Prostate gland (tissue), 2 donors: ENCODE data around the gene PXN. TPM values are rescaled to one million over a fixed set of nuclear protein-coding genes. Genes with fewer than 3 reads are reported as not detected.

Source experiments
- DNase-seq: peaks from one replicate; pipeline ENCODE4 v3.0.0-alpha.2; 2019; ENCODE audit warnings: low spot score
- H3K27ac ChIP-seq, 2 donors: fragments of 200-600 bp; sonication (generic); 2 replicates each; pipeline ENCODE4 v1.5.1; 2017 to 2019
- H3K27me3 ChIP-seq: fragments of 200-600 bp; sonication (generic); replicated peaks from 2 replicates; pipeline ENCODE4 v1.5.1; 2019; ENCODE audit not compliant: insufficient read depth
- H3K36me3 ChIP-seq, 2 donors: fragments of 200-600 bp; sonication (generic); 1 replicate in 1 of 2; 2 replicates in 1 of 2; pipeline versions ENCODE4 v1.5.1 to v1.8.1; 2017 to 2019
- H3K4me1 ChIP-seq: fragments of 200-600 bp; sonication (generic); replicated peaks from 2 replicates; pipeline ENCODE4 v1.5.1; 2019
- H3K4me3 ChIP-seq, 2 donors: fragments of 200-600 bp; sonication (generic); 2 replicates each; pipeline ENCODE4 v1.5.1; 2017 to 2019
- H3K9me3 ChIP-seq: fragments of 200-600 bp; sonication (generic); 2 replicates; pipeline ENCODE4 v1.5.1; 2017
- POLR2A ChIP-seq: fragments of 450-650 bp; IDR thresholded peaks from one replicate; pipeline ENCODE4 v1.6.1; 2016; ENCODE audit warnings: antibody characterized with exemption, mild to moderate bottlenecking
- POLR2AphosphoS5 ChIP-seq: sonication (generic); formaldehyde crosslinking; IDR thresholded peaks from one replicate; pipeline ENCODE4 v1.6.1; 2017; ENCODE audit warnings: antibody characterized with exemption
- WGBS: methylation state at CpG from one replicate; pipeline ENCODE4 v1.1.5; 2018; 5-methylcytosine and 5-hydroxymethylcytosine counted together
- intact Hi-C: fragments of 100-400 bp; cut with DNase I; formaldehyde crosslinking; loops from one replicate; pipeline ENCODE4 v1.14.2; 2022
- total RNA-seq, 2 donors: library from RNA; depleted of rRNA; stranded (reverse); fragments of >200 nt; gene quantifications; one replicate each; pipeline ENCODE4 v1.1.0, GENCODE V29; 2016
- TF ChIP-seq, protein P1 (sequence below), 4 experiments: fragments of 200-600 bp in 2 of 4; fragments of 450-650 bp in 2 of 4; sonication (generic) in 2 of 4; IDR thresholded peaks; 1 replicate in 3 of 4; 2 replicates in 1 of 4; pipeline ENCODE4 v1.5.1; 2016 to 2019; ENCODE audit warnings: antibody characterized with exemption in 4 of 4, mild to moderate bottlenecking in 2 of 4, moderate library complexity in 2 of 4

PXN gene
- total RNA-seq, 2 donors from 2014 or later, result 58.3 to 113 TPM

GRCh38 chr12:120242971-120243699 lies 22.4 kb downstream of the PXN start:
- H3K27ac ChIP-seq, result peak overlapping the region in 1 of 2 donors; percentile 0
- no peak overlapping the region for H3K4me3 ChIP-seq
- 82% methylated on average over 8 of the region's 8 CpGs for WGBS
- TF ChIP-seq POLR2A (no peak), POLR2AphosphoS5 (no peak)
- TF ChIP-seq, protein P1, sequence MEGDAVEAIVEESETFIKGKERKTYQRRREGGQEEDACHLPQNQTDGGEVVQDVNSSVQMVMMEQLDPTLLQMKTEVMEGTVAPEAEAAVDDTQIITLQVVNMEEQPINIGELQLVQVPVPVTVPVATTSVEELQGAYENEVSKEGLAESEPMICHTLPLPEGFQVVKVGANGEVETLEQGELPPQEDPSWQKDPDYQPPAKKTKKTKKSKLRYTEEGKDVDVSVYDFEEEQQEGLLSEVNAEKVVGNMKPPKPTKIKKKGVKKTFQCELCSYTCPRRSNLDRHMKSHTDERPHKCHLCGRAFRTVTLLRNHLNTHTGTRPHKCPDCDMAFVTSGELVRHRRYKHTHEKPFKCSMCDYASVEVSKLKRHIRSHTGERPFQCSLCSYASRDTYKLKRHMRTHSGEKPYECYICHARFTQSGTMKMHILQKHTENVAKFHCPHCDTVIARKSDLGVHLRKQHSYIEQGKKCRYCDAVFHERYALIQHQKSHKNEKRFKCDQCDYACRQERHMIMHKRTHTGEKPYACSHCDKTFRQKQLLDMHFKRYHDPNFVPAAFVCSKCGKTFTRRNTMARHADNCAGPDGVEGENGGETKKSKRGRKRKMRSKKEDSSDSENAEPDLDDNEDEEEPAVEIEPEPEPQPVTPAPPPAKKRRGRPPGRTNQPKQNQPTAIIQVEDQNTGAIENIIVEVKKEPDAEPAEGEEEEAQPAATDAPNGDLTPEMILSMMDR (IDR thresholded peaks at IDR 0.05), result no peak
- intact Hi-C loops, result no loop called here
- peaks cover 14% of the 10 kb centered on the region for H3K4me1 ChIP-seq
- H3K27me3 ChIP-seq, result no peaks in the 10 kb centered on the region
- no peaks in the 10 kb centered on the region for H3K36me3 ChIP-seq
- DNase-seq, result no peak
- H3K9me3 ChIP-seq, result no peaks in the 10 kb centered on the region

DNA sequence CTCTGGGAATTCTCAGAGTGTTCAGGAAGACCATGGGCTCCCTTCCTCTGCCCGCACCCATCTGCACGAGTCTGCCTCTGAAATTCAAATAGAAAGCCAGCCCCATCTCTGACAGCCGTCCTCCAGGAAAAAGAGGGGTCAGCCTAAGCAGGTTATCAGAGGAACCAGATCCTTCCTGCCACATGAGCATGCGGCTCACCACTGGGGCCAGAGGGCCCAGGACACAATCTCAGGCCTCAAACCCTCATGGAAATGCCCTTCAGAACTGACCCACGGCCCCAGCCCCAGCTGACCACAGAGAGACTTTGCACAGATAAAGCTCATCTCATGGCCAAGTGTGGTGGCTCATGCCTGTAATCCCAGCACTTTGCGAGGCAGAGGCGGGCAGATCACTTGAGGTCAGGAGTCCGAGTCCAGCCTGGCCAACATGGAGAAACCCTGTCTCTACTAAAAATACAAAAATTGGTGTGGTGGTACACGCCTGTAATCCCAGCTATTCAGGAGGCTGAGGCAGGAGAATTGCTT lies 23.2 kb downstream of the PXN start:
- no peak overlapping the region for H3K4me3 ChIP-seq
- H3K36me3 ChIP-seq, result no peaks in the 10 kb centered on the region
- TF ChIP-seq POLR2A, result no peak
- WGBS, result 70% methylated on average over 9 of the region's 9 CpGs
- H3K9me3 ChIP-seq, result no peaks in the 10 kb centered on the region
- H3K27me3 ChIP-seq, result no peaks in the 10 kb centered on the region
- intact Hi-C loops, result no loop called here
- no peak for DNase-seq
- H3K4me1 ChIP-seq, result peaks cover 14% of the 10 kb centered on the region
- H3K27ac ChIP-seq, result peak overlapping the region; percentile 27 to 60

GRCh38 chr12:120241561-120242274 lies 23.8 kb downstream of the PXN start:
- H3K36me3 ChIP-seq, result no peaks in the 10 kb centered on the region
- H3K27ac ChIP-seq, result peak overlapping the region; percentile 50 to 60
- H3K27me3 ChIP-seq, result no peaks in the 10 kb centered on the region
- DNase-seq, result no peak
- intact Hi-C loops, result no loop called here
- H3K4me3 ChIP-seq, result no peak overlapping the region
- no peak for TF ChIP-seq POLR2A
- TF ChIP-seq, protein P1 (IDR thresholded peaks at IDR 0.05), result peak in 1 of 4 experiments; percentile 19
- peak; percentile 15 for TF ChIP-seq POLR2AphosphoS5
- H3K4me1 ChIP-seq, result peaks cover 14% of the 10 kb centered on the region
- WGBS, result 25% methylated on average over 9 of the region's 9 CpGs
- H3K9me3 ChIP-seq, result no peaks in the 10 kb centered on the region

DNA sequence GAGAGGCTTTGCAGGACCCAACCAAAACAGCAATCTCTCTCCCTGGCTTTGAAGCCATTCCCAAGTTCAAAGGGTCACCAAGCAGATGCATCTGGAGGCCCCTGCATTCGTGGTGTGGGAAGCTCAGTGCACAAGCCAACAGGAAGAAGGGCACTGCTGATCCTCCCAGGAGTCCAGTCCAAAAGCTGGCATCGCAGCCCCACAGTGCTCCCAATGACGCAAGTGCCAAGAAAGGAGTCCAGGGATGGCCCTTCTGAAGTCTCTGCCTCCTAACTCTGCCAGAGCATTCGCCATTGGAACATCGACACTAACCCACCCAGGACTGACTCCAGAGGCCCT lies 25.1 kb downstream of the PXN start:
- intact Hi-C loops, result no loop called here
- DNase-seq, result no peak
- TF ChIP-seq, protein P1 (IDR thresholded peaks at IDR 0.05), result no peak
- TF ChIP-seq POLR2AphosphoS5, result no peak
- no peak for TF ChIP-seq POLR2A
- no peaks in the 10 kb centered on the region for H3K27me3 ChIP-seq
- peak overlapping the region; percentile 50 to 60 for H3K27ac ChIP-seq
- no peaks in the 10 kb centered on the region for H3K36me3 ChIP-seq
- H3K9me3 ChIP-seq, result no peaks in the 10 kb centered on the region
- WGBS, result 61% methylated on average over 5 of the region's 5 CpGs
- H3K4me1 ChIP-seq, result peaks cover 15% of the 10 kb centered on the region
- no peak overlapping the region for H3K4me3 ChIP-seq

DNA sequence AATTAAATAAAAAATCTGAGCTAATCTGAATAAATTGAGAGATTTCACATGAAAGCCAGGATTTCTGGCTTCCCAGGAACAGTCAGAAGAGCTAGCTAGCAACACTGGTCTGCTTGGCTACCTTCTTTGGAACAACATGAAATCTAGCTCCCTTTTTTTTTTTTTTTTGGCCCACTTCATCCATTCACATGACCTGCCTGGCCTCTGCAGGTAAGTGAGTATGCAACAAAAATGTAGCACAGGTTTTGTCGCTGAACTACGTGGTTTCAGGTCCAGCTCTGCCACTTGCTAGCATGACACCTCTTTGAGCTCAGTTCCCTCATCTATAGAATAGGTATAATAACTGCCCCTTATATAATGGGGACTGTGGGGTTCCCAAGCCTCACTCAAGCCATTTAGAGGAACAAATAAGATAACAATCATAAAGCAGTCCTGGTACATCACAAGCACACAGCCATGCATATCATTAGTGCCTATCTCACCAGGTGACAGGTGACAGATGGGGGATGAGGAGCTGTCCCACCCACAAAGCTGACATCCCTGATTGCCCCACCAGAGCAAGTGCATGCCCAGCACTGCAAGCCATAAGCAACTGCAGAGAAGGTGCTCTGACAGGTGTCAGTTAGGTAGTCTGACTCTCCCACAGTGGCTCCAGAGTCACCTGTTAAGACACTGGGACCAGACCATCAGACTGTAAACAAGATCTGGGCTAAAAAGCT lies 25.6 kb downstream of the PXN start:
- no peak for DNase-seq
- intact Hi-C loops, result no loop called here
- TF ChIP-seq POLR2A, result no peak
- TF ChIP-seq, protein P1 (IDR thresholded peaks at IDR 0.05), result no peak
- TF ChIP-seq POLR2AphosphoS5, result no peak
- Histone ChIP-seq H3K4me1 (peaks cover 20% of the 10 kb centered on the region), H3K9me3 (no peaks in the 10 kb centered on the region), H3K4me3 (no peak overlapping the region), H3K27ac (no peak overlapping the region), H3K27me3 (no peaks in the 10 kb centered on the region), H3K36me3 (no peaks in the 10 kb centered on the region)
- WGBS, result 91% methylated on average over 2 of the region's 2 CpGs
